ENCODE results near the gene UMODL1. TPM values are rescaled to one million over a fixed set of nuclear protein-coding genes. Genes with fewer than 3 reads are reported as not detected.
A peak's percentile ranks its signal among the peaks of the same experiment; 100 is the strongest.

The UMODL1 gene
- total and polyA plus RNA-seq, 2 donors from 2014 or later: 0.39 TPM; not detected in 1

DNA sequence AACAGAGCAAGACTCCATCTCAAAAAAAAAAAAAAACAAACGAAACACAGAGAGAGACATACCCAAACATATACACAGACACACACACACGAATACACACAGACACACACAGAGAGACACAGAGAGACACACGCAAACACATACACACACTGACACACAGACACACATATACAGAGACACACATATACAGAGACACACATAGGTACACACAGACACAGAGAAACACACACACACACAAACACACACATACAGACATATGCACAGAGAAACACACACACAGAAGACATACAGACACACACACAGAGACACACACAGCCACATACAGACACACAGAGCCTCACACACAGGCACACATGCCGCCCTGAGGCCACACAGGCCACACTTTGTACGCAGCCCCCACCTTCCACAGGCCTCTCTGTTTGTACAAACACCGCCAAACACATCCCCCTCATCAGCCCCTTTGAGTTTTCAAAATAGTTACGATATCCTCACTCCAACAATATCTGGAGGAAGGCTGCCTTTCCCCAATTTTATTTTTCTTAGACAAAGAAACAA, 90.4 kb downstream of the UMODL1 start:
- H3K27ac ChIP-seq (ENCODE audit: low read depth in 2 of 2, low read length in 2 of 2): no peak overlapping the region
- H3K4me1 ChIP-seq (ENCODE audit: control insufficient read depth in 2 of 3, insufficient read depth in 2 of 3, low read depth in 1 of 3, low read length in 3 of 3): peaks cover 0 to 4% (median 0%) of the 10 kb centered on the region in 3 donors
- H3K36me3 ChIP-seq (ENCODE audit: control insufficient read depth in 2 of 3, insufficient read depth in 3 of 3, low read length in 3 of 3): no peaks in the 10 kb centered on the region
- TF ChIP-seq, protein P1, sequence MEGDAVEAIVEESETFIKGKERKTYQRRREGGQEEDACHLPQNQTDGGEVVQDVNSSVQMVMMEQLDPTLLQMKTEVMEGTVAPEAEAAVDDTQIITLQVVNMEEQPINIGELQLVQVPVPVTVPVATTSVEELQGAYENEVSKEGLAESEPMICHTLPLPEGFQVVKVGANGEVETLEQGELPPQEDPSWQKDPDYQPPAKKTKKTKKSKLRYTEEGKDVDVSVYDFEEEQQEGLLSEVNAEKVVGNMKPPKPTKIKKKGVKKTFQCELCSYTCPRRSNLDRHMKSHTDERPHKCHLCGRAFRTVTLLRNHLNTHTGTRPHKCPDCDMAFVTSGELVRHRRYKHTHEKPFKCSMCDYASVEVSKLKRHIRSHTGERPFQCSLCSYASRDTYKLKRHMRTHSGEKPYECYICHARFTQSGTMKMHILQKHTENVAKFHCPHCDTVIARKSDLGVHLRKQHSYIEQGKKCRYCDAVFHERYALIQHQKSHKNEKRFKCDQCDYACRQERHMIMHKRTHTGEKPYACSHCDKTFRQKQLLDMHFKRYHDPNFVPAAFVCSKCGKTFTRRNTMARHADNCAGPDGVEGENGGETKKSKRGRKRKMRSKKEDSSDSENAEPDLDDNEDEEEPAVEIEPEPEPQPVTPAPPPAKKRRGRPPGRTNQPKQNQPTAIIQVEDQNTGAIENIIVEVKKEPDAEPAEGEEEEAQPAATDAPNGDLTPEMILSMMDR (IDR thresholded peaks at IDR 0.05; ENCODE audit: borderline replicate concordance, extremely low read depth, insufficient read depth): no peak
- intact Hi-C loops (cut with DNase I): no loop called here
- FAIRE-seq (no peak), DNase-seq (peak in 1 of 5 donors; percentile 17)
- H3K9me3 ChIP-seq (ENCODE audit: control insufficient read depth in 2 of 3, insufficient read depth in 1 of 3, low read length in 3 of 3): no peaks in the 10 kb centered on the region
- H3K4me3 ChIP-seq (ENCODE audit: low read length in 3 of 3): peak overlapping the region in 1 of 3 donors; percentile 33
- H3K27me3 ChIP-seq (ENCODE audit: control insufficient read depth, insufficient read depth, low read length): no peaks in the 10 kb centered on the region
- no peak overlapping the region for H3K9ac ChIP-seq (ENCODE audit: low read length in 3 of 3)

DNA sequence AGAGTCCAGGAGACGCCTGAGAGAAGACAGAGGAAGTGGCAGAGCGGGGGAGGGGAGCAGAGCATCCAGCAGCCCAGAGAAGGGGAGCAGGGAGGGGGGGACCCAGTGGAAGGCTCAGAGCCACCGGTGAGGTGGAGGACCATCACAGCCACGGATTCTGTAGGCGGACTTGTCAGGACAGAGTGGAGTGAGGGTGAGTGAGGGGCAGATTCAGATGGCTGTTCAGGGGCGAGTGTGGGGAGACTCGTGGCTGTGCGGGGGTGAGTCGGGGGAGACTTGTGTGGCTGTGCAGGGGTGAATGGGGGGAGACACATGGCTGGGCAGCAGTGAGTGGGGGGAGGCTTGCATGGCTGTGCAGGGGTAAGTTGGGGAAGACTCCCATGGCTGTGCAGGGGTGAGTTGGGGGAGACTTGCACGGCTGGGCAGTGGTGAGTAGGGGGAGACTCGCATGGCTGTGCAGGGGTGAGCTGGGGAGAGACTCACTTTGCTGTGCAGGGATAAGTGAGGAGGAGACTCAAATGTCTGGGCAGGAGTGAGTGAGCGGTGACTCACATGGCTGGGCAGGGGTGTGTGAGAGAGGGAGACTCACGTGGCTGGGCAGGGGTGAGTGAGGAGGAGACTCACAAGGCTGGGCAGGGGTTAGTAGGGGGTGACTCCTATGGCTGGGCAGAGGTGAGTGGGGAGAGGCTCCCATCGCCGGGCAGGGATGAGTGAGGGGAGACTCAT, 91.0 kb downstream of the UMODL1 start:
- Histone ChIP-seq H3K4me3 (ENCODE audit: low read length in 3 of 3) (no peak overlapping the region), H3K36me3 (ENCODE audit: control insufficient read depth in 2 of 3, insufficient read depth in 3 of 3, low read length in 3 of 3) (no peaks in the 10 kb centered on the region), H3K9ac (ENCODE audit: low read length in 3 of 3) (no peak overlapping the region), H3K27ac (ENCODE audit: low read depth in 2 of 2, low read length in 2 of 2) (no peak overlapping the region), H3K4me1 (ENCODE audit: control insufficient read depth in 2 of 3, insufficient read depth in 2 of 3, low read depth in 1 of 3, low read length in 3 of 3) (peaks cover 0 to 4% (median 0%) of the 10 kb centered on the region in 3 donors), H3K27me3 (ENCODE audit: control insufficient read depth, insufficient read depth, low read length) (no peaks in the 10 kb centered on the region), H3K9me3 (ENCODE audit: control insufficient read depth in 2 of 3, insufficient read depth in 1 of 3, low read length in 3 of 3) (no peaks in the 10 kb centered on the region)
- intact Hi-C loops (cut with DNase I): no loop called here
- no peak for FAIRE-seq
- TF ChIP-seq, protein P1 (IDR thresholded peaks at IDR 0.05; ENCODE audit: borderline replicate concordance, extremely low read depth, insufficient read depth): no peak
- peak in 4 of 5 donors; percentile 60 to 78 (median 66) for DNase-seq

DNA sequence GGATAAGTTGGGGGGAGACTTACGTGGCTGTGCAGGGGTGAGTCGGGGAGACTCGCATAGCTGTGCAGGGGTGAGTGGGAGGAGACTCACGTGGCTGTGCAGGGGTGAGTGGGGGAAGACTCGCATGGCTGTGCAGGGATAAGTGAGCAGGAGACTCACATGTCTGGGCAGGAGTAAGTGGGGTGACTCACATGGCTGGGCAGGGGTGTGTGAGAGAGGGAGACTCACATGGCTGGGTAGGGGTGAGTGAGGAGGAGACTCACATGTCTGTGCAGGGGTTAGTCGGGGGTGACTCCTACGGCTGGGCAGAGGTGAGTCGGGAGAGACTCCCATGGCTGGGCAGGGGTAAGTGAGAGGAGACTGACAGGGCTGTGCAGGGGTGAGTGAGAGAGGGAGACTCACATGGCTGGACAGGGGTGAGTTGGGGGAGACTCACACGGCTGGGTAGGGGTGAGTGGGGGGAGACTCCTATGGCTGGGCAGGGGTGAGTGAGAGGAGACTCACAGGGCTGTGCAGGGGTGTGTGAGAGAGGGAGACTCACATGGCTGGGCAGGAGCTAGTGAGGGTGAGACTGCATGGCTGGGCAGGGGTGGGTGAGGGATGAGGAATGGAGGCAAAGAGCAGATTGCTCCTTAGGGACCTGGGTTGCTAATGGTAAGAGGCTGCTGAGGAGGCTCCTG, 91.9 kb downstream of the UMODL1 start:
- Histone ChIP-seq H3K9ac (ENCODE audit: low read length in 3 of 3) (no peak overlapping the region), H3K27ac (ENCODE audit: low read depth in 2 of 2, low read length in 2 of 2) (no peak overlapping the region), H3K4me1 (ENCODE audit: control insufficient read depth in 2 of 3, insufficient read depth in 2 of 3, low read depth in 1 of 3, low read length in 3 of 3) (peaks cover 0 to 4% (median 0%) of the 10 kb centered on the region in 3 donors), H3K4me3 (ENCODE audit: low read length in 3 of 3) (no peak overlapping the region), H3K9me3 (ENCODE audit: control insufficient read depth in 2 of 3, insufficient read depth in 1 of 3, low read length in 3 of 3) (no peaks in the 10 kb centered on the region), H3K36me3 (ENCODE audit: control insufficient read depth in 2 of 3, insufficient read depth in 3 of 3, low read length in 3 of 3) (no peaks in the 10 kb centered on the region), H3K27me3 (ENCODE audit: control insufficient read depth, insufficient read depth, low read length) (no peaks in the 10 kb centered on the region)
- intact Hi-C loops (cut with DNase I): no loop called here
- TF ChIP-seq, protein P1 (IDR thresholded peaks at IDR 0.05; ENCODE audit: borderline replicate concordance, extremely low read depth, insufficient read depth): no peak
- DNase-seq (no peak), FAIRE-seq (no peak)

Measured in kidney (tissue), 14 donors.